NCI-H510A (cell line): Measurements from ENCODE around the gene VEGFD.

Experiments
- DNase-seq: peaks from one replicate; lab custom pipeline; 2025; lab: John Stamatoyannopoulos, UW

The VEGFD gene, protein sequence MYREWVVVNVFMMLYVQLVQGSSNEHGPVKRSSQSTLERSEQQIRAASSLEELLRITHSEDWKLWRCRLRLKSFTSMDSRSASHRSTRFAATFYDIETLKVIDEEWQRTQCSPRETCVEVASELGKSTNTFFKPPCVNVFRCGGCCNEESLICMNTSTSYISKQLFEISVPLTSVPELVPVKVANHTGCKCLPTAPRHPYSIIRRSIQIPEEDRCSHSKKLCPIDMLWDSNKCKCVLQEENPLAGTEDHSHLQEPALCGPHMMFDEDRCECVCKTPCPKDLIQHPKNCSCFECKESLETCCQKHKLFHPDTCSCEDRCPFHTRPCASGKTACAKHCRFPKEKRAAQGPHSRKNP

DNA sequence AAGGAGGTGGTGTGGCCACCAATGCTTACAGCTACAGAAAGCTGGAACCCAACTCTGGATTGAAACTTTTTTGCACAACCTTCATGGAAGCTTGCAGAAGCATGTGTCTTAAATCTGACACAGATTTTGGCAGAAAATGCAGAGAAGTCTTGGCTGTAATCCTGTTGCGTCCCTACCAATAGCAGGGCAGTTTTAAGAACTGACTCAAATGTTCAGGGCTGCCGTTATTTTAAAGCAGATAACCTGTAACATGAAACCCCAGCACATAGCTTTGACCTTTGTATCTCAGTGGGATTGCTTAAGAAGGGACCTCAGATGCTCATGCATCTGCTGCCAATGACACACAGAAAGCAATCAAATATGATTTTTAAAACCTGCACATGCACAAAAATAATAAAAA is at the start of gene VEGFD:
VEGFD (minus strand) TSS at position 110 of the 400 bp plus-strand sequence. CDS start 467 bp downstream, outside the sequence.
- no peak for DNase-seq

DNA sequence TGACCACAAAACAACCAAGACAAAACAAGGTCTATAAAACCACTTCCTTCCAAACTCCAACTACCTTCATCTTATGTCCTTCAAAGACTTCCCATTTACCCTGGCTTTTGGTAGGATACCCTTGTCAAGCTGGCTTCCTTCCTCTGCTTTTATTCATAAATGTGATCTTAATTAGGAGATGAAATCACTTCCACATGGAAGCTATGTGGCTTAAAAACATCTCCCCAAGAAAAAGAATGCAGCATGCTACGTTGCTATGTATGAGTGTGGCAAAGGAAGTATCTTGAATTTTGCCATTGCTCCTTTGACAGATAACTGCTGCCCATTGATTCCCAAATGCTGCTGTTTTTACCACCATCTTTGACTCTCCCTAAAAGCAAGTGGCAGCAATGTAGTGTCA is 46.4 kb upstream of the VEGFD start:
- DNase-seq = no peak

DNA sequence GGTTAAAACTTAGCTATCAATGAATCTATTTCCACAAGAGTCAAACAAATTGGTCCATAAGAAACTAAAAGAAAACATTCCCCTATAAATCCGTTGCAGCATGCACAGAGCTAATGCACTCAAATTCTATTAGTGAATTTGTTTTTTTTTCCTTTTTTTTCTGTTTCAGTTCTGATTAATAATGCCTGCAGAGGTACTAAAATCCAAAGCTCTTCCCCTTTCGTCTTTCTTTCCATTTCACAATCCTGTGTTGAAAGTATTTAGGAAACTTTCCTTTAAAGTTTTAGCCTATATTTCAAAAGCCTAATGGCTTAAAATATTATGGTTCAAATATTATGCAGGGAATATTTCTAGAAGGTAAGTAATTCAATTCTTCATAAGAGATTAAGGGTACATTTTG is 45.9 kb upstream of the VEGFD start:
- no peak for DNase-seq

DNA sequence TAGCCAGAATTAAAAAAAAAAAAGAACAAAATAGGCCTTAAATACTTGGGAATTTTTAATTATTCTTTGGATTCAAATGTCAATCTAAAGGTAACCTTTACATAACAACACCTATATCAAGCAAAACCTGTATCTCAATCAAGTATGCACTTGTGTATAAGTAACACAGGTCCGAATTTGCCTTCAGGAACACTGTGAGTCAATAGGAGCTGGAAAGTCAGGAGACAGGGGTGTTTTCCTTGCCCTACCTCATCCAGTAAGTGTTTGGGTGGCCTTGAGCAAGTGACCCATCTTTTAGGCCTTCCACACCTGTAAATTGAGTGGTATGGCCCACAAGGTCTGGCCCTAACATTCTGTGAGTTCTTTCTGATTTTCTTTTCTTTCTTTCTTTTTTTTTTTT is 40.8 kb upstream of the VEGFD start:
- no peak for DNase-seq

DNA sequence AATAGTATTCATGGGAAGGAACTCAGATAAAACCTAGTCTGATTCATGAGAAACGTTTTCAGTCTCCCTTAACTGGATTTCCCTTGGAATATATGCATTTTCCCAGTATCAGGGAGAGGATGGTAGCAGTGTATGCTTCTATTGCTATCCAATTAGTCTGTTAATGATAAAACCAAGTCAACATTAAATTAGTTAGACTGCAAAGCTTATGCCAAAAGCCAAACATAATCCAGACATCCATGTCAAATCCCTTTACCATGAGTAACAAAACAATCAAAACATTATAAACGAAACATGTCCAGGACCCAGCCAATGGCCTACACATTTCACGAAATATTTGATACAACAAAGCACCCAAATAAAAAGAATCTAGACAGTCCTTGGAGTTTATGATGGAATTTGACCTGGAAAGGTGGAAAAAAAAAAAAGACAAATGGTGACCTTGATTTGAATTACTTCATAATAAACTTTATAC is 34.5 kb upstream of the VEGFD start:
- no peak for DNase-seq

DNA sequence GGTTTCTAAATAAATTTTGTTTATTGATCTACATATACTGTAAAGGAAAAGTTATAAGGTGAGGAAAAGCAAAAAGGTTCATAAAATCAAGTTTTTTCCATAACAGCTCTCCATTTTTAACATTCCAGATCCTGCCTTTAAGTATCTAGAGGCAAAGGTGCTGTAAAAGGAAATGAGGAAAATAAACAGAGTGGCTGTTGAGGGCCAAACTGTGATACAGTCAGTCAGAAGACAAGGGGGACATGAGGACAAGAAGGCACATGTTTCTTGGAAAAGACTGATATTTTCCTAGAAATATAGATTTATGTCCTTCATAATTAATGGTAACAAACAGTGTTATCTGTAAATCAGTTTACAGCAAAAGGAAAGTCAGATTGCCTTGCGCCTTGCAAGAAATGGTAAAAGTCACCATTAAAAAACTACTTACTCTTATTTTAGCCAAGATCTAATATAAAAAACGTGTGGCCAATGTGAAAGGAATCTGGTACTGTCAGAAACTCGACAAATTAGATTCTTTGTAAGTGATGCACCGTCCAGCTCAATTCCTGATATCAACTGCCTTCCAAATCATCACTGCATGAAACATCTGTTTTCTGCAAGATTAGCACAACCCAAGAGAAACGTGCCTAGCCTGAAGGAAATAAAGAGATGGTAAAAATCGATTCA is 34.0 kb upstream of the VEGFD start:
- no peak for DNase-seq

DNA sequence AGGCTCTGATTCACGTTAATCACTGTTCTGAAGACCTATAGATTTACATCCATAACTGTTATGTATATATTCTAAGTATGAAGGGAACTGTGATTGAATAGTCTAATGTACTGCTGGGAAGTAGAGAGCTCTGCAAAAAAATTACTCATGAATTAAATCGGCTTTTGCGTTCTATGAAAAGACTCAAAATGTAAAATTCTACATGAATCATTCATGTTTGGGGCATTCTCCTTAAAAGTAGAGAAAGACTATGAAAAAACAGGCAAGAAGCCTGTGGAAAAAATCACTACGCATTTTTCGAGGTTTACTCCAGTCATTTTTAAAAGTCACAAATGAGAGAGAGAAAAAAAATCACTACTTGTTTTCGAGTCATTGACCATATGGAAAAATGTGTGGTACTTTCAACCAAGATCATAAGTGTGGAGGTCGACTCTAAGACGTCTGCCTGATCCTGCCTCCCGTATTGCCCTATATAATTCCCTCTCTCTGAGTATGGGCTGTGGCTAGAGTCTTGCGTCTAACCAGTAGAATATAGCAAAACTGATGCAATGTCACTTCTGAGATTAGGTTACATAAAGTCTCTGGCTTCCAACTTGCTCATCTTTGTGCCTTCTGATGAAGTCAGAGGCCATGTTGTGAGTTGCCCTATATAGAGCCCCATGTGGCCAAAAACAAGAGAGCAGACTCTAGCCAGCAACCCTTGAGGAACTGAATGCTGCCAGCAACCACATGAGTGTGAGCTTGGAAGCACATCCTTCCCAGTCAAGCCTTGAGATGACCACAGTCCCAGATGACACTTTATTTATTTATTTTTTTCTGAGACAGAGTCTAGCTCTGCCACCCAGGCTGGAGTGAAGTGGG is 32.1 kb upstream of the VEGFD start:
- no peak for DNase-seq

DNA sequence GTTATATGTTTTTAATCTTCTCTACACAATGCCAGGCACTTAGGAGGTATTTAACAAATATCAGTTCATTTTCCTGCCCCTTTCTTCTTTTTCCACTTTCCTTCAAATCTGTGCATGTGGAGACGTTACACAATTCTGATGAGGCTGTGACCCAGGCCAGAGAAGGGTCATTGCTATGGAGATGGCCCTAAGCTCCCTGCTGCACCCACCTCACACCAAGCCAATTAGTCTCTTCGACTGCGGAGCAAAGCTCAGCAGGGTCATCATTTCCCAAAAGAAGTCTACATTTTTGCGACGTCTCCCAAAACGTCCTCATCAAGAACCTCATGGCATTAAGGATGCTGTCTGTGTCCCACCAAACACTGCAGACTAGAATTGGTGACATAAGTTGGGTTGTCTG is 28.9 kb upstream of the VEGFD start:
- no peak for DNase-seq

DNA sequence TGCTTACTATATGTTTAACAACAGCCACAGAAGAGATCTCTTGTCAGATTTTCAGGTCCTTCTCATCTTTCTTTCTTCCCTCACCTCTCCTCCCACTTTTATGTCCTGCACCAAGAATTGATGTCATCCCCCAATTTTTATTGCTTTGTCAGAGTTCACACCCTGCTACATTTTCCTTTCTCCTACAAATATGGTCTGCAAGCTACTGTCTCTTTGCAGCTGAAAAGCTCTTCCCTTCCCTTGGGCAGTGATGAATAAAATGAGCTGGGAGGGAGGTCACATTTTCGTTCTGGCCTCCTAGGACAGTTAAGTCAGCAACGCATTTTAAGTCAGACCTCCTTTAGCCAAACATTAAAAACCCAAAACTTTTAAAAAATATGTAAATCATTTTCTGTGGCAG is 26.7 kb upstream of the VEGFD start:
- no peak for DNase-seq

DNA sequence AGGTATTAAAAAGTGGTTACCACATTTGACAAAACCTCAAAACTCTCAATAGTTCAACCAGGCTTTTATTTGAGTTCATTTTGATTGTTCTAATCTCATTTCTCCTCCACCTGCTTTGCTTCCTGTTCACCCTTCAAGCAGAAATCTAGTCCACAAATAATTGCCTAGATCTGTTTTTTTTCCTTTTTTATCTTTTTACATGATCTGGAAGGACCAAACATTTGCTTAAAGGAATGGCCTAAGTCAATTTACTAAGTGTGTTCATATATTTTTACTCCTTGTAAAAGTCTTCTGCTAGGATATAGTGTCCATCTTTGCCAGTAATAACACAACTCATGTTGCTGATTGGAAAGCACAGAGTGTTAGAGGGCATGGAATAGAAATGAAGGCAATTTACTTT is 26.2 kb upstream of the VEGFD start:
- DNase-seq = no peak

DNA sequence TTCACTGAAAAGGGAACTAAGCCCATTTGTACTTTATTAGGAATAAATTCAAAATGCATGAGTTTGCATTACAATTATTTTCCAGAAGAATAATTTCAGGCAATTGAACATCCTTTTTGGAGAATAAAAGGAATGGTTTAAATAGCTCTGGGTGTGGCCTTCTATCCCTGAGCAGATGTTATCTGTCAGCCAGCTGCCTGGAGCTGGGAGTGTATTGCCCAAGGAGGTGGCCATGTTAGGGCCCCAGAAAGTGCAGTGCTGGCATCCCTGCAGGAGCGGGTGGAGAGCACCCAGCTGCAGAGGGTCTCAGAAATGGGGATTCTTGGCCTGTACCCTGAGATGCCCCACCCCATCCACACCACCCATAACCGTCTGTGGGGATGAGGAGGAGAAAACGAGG is 21.6 kb upstream of the VEGFD start:
- DNase-seq = no peak

DNA sequence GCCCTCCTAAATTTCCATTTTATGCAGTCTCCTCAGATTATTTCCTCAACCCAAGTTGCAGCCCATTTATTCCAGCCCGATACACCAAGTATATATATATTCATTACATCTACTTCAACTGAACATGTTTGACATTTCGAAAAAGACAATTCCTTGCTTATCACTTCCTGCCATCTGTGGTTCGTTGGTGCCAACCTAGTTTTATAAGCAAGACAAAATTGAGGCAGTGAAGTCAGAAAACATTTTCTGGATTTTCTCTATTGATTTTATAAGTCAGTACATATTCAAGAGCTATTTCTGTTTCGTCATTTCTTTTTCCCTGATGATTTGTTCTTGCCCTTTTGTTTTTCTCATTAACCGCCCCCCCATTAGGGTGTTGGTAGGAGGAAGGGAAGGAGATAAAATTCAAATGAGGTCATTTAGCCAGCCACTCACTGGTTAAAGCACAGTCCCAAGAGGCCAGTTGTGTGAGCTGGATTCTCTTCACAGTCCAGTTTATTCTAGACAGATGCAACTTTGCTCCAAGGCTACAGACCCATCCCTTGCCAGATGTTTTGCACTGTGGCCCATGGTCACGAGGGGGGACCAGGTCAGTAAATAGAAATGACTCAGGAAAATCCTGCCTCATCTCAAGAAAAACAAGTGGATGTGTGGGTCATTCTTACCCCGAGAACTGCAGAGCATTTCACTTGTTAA is 20.3 kb upstream of the VEGFD start:
- no peak for DNase-seq

DNA sequence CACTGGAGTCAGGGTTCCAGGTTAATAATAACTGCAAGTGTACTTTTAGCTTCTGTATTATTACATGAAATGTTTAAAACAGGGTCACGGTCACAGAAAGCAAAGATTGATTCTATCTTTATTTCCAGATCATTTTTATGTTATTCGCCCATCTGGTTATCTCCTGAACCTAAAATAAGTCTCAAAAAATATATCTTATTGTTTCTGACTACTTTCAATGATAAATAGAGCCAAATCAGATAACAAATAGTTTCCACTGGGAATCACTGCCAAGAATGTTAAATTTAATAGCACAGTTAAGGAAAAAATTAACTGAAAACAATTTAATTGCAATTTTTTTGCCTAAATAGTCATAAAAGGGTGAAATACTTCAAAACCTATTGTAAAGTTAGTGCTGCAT is 17.2 kb upstream of the VEGFD start:
- DNase-seq = no peak

DNA sequence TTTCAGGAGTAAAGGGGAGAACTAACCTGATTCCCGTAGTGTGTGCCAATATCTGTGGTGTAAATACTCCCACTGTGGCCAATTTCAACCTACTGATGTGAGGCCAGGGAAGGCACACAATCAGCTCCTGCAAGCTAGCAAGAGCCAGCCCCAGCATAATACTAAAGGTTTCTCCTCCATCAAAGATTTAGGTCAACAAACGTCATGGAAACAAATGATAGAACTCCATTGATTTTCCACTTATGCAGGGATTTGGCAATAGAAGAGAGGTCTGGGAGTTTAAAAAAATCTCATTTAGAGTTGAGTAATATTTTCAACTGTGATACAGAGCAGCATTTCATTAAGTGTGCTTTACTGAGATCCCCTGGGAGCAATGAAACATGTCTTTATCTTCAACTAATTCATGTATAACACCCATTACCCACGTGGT is 15.8 kb upstream of the VEGFD start:
- DNase-seq = no peak

DNA sequence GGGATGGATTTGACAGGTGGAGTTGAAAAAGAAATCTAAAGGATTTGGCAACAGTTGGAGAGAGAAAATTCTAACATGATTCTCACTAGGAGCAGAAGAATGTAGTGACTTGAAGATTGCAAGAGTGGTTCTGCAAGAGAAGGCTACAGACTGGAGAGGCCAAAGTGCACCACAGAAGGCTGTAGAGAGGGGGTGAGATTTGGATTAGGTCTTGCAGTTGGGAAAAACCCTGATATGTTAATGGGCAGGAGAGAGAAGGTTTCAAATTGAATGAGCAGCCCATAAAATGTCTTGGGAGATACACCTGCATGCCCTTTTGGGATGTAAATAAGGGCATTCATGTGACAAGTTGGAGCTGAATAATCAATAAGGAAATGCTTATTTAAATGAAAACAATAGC is 14.7 kb upstream of the VEGFD start:
- no peak for DNase-seq

DNA sequence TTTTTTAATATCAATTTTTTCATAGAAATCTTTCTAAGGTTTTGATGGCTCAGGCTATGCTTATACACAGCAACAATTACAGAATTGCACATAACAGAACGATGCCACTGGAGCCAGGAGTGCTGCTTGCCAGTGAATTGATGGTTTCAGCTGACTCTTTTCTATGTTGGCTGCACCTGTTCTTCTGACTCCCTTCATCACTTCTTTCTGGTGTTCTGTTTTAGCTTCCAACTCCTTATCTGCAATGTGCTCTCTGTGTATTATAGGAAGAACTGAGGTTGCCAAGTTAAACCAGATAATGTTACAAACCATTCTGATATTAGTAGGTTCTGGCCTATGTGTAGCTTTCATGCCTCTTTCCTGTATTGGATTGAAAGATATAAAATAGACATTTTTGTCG is 11.6 kb upstream of the VEGFD start:
- DNase-seq = no peak

DNA sequence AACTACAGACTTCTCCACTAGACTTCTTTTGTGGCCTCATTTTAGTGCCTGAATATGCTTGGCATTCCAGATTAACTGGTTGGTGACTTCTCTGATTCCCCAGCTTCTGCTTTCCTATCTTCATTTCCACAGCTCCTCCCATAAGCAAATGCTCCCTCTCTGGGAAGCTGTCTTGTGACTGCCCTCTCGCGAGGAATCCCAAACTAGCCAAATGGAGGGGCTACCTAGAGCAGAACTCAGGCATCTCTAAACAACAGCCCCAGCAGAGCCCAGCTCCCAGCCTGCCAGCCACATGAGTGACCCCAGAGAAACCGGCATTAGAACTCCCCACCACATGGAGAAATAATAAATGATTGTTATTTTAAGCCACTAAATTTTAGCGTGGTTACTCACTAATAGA is 7.6 kb upstream of the VEGFD start:
- DNase-seq = no peak

DNA sequence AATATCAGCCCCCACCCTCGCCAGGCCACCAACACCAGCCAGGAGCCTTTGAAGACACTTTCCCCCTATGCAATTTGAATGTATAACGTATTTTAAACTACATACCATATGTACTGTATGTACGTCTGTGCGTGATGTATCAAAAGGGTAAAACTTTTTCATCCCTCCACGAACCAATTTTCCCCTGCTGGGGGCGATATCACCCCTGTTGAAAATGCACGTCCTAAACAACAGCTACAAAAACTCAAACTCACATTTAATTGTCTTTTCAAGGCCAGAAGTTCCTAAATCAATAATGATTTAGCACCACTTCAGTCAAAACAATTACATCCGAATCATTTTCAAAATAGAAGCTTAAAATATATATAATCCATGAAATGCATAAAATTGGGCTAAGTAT is 1.4 kb downstream of the VEGFD start:
- DNase-seq = no peak

DNA sequence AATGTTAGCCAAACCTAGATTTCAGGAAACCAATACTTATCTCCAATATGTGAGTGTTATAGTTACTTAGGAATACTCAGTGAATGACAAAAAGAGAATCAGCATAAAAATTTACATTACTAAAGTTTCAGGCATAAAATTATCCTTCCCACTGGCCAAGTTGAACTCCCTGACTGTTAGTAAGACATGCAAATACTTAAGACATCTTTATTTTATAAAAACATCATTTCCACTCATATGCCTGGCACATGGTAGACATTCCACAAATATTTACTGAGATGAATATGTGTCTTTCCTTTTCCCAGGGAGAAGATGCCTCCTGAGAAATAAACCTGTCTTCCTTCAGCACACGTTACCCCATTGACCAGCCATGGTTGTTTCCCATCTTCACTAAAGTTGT is 7.3 kb downstream of the VEGFD start:
- no peak for DNase-seq

DNA sequence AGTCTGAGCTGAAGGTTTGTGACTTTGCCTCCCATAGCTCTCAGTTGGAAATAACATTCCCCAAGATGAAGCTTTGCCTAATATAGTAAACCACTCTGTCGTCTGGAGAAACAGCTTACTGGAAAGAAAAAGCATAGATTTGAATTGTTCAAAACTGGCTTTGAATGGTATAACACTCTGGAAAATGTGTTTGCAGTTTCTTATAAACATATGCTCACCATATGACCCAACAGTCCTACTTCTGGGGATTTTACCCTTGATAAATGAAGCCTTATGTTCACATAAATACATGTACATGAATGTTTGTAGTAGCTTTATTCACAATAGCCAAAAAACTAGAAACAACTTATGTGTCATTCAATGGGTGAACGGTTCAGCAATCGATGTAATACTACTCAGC is 10.2 kb downstream of the VEGFD start:
- no peak for DNase-seq

DNA sequence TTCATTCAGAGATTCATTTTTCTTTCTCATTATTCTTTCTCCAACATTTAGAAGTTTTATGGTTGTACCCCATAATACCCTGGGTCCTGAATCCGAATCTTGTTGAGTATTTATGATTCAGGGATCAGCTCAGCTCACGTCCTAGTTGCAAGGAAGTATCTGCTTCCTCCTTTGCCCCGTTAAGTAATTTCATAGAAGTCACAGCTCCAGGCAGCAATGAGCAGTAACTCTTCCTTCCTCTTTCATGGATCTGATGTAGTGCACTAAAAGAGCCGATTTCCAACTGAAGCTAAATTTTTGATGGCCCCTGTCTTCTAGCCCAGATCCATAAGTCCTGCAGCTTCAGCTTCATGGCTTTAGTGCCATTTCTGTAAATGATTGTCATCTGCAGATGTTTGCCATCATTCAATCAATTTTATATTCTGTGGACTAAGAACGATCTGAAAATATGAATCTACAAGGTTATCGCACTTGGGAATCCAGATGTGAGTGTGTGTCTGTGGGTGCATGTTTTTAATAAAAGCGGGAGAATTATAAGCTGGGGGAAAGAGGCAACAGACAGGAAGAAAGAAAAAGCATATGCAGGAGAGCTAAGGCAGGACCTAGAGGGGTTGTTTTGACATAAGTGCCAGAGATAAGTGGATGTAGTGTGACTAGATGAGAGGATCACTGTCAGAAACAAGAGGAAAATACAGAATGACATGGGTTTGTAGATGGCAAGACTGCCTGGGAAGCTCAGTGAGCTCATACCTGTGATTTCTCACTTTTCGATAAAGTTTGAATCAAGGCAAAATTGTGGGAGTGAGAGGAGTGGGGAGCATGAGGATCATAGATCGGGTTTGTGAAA is 17.5 kb downstream of the VEGFD start:
- DNase-seq = no peak
